ENCODE measurements around the gene SLC35B1. TPM values are rescaled to one million over a fixed set of nuclear protein-coding genes. Genes with fewer than 3 reads are reported as not detected.
"Not testable (repeated sequence)": the region's sequence is repeated elsewhere in the genome, so short reads cannot be mapped to it uniquely, and the experiment has no call there.

The SLC35B1 gene
- total RNA-seq, 1 donor from 2014 or later = 71.7 TPM

- Mint-ChIP-seq H3K4me1 (ENCODE audit: unreplicated experiment) (no peaks in the 10 kb centered on the region), H3K36me3 (peaks cover 10% of the 10 kb centered on the region), H3K4me3 (no peak overlapping the region), H3K9me3 (no peaks in the 10 kb centered on the region), H3K27ac (no peak overlapping the region), H3K27me3 (no peaks in the 10 kb centered on the region)
- no peak for DNase-seq (ENCODE audit: extremely low spot score, unreplicated experiment)
- TF ChIP-seq, protein P1, sequence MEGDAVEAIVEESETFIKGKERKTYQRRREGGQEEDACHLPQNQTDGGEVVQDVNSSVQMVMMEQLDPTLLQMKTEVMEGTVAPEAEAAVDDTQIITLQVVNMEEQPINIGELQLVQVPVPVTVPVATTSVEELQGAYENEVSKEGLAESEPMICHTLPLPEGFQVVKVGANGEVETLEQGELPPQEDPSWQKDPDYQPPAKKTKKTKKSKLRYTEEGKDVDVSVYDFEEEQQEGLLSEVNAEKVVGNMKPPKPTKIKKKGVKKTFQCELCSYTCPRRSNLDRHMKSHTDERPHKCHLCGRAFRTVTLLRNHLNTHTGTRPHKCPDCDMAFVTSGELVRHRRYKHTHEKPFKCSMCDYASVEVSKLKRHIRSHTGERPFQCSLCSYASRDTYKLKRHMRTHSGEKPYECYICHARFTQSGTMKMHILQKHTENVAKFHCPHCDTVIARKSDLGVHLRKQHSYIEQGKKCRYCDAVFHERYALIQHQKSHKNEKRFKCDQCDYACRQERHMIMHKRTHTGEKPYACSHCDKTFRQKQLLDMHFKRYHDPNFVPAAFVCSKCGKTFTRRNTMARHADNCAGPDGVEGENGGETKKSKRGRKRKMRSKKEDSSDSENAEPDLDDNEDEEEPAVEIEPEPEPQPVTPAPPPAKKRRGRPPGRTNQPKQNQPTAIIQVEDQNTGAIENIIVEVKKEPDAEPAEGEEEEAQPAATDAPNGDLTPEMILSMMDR (conservative IDR thresholded peaks at IDR 0.05) = no peak
These were observed 17.8 kb upstream of the SLC35B1 start for GRCh38 chr17:49725452-49726130.

- not testable (repeated sequence) for DNase-seq (ENCODE audit: extremely low spot score, unreplicated experiment); H3K27ac Mint-ChIP-seq; H3K9me3 Mint-ChIP-seq; H3K4me1 Mint-ChIP-seq (ENCODE audit: unreplicated experiment); H3K4me3 Mint-ChIP-seq; H3K27me3 Mint-ChIP-seq; H3K36me3 Mint-ChIP-seq
These were observed 16.8 kb upstream of the SLC35B1 start for GRCh38 chr17:49724552-49724951.

DNA sequence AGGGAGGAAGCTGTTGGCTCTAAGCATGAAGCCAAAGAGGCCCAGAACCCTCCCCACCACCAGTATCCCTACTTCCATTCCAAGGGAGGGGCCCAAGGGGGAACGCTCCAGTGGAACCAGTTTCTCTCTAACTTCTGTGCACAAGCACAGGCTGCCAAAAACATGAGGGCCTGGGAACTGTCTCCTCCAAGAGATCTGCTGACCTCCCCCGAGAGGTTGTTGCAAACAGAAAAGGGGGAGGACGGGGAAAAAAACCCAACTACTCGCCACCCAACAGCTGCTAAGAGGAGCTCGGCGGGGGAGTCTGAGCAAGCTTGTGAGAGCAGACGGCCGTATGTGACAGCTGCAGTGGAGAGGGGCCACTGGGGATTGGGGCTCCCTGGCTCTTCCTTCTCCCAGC, 15.7 kb upstream of the SLC35B1 start:
- Mint-ChIP-seq H3K27ac (no peak overlapping the region), H3K4me3 (no peak overlapping the region), H3K4me1 (ENCODE audit: unreplicated experiment) (no peaks in the 10 kb centered on the region), H3K36me3 (peaks cover 10% of the 10 kb centered on the region), H3K27me3 (no peaks in the 10 kb centered on the region), H3K9me3 (no peaks in the 10 kb centered on the region)
- TF ChIP-seq, protein P1 (conservative IDR thresholded peaks at IDR 0.05) = no peak
- no peak for DNase-seq (ENCODE audit: extremely low spot score, unreplicated experiment)

GRCh38 chr17:49722066-49722465, 14.3 kb upstream of the SLC35B1 start:
- peaks cover 13% of the 10 kb centered on the region for H3K36me3 Mint-ChIP-seq
- no peaks in the 10 kb centered on the region for H3K9me3 Mint-ChIP-seq
- H3K27ac Mint-ChIP-seq = no peak overlapping the region
- H3K4me1 Mint-ChIP-seq (ENCODE audit: unreplicated experiment) = no peaks in the 10 kb centered on the region
- DNase-seq (ENCODE audit: extremely low spot score, unreplicated experiment) = no peak
- H3K27me3 Mint-ChIP-seq = no peaks in the 10 kb centered on the region
- H3K4me3 Mint-ChIP-seq = no peak overlapping the region
- TF ChIP-seq, protein P1 (conservative IDR thresholded peaks at IDR 0.05) = no peak

- Mint-ChIP-seq H3K4me3 (no peak overlapping the region), H3K4me1 (ENCODE audit: unreplicated experiment) (no peaks in the 10 kb centered on the region), H3K9me3 (no peaks in the 10 kb centered on the region), H3K36me3 (peaks cover 7% of the 10 kb centered on the region), H3K27me3 (no peaks in the 10 kb centered on the region), H3K27ac (no peak overlapping the region)
- TF ChIP-seq, protein P1 (conservative IDR thresholded peaks at IDR 0.05) = no peak
- no peak for DNase-seq (ENCODE audit: extremely low spot score, unreplicated experiment)
These were observed 9.7 kb upstream of the SLC35B1 start for GRCh38 chr17:49717371-49717861.

- TF ChIP-seq, protein P1 (conservative IDR thresholded peaks at IDR 0.05) = no peak
- no peaks in the 10 kb centered on the region for H3K27me3 Mint-ChIP-seq
- no peak overlapping the region for H3K27ac Mint-ChIP-seq
- H3K4me3 Mint-ChIP-seq = no peak overlapping the region
- H3K9me3 Mint-ChIP-seq = no peaks in the 10 kb centered on the region
- no peaks in the 10 kb centered on the region for H3K4me1 Mint-ChIP-seq (ENCODE audit: unreplicated experiment)
- DNase-seq (ENCODE audit: extremely low spot score, unreplicated experiment) = no peak
- peaks cover 7% of the 10 kb centered on the region for H3K36me3 Mint-ChIP-seq
These were observed 9.1 kb upstream of the SLC35B1 start for GRCh38 chr17:49716668-49717364.
